Fibroblast of lung (primary cell): ENCODE results near the gene AGAP6. TPM values are rescaled to one million over a fixed set of nuclear protein-coding genes. Genes with fewer than 3 reads are reported as not detected.
A peak's percentile ranks its signal among the peaks of the same experiment; 100 is the strongest.
"Not testable (repeated sequence)": the region's sequence is repeated elsewhere in the genome, so short reads cannot be mapped to it uniquely, and the experiment has no call there.

Experiments used
- DNase-seq, 2 donors: peaks; one replicate each; pipeline versions ENCODE4 v3.0.0 to v3.0.0-alpha.2; 2010; ENCODE audit warnings: low read depth in 2 of 2
- H2AFZ ChIP-seq: 2 replicates; pipeline ENCODE4 v1.5.1; 2012; ENCODE audit warnings: low read length, control low read depth, inconsistent platforms
- H3K27ac ChIP-seq: 2 replicates; pipeline ENCODE4 v1.5.1; 2011; ENCODE audit warnings: low read length, control low read depth; ENCODE audit not compliant: insufficient read depth
- H3K27me3 ChIP-seq: 2 replicates; pipeline ENCODE4 v1.5.1; 2011; ENCODE audit warnings: mild to moderate bottlenecking, low read length; ENCODE audit not compliant: control insufficient read depth, insufficient read depth
- H3K36me3 ChIP-seq: 2 replicates; pipeline ENCODE4 v1.5.1; 2011; ENCODE audit warnings: low read length; ENCODE audit not compliant: control insufficient read depth, insufficient read depth
- H3K4me1 ChIP-seq: 2 replicates; pipeline ENCODE4 v1.5.1; 2011; ENCODE audit warnings: low read length; ENCODE audit not compliant: control insufficient read depth, insufficient read depth; ENCODE audit errors: extremely low read depth
- H3K4me2 ChIP-seq: 2 replicates; pipeline ENCODE4 v1.5.1; 2011; ENCODE audit warnings: low read length, control low read depth; ENCODE audit not compliant: insufficient read depth; ENCODE audit errors: extremely low read depth
- H3K4me3 ChIP-seq, 4 experiments: fragments of 200-600 bp in 1 of 4; sonication (generic) in 1 of 4; replicated peaks in 1 of 4; 2 replicates each; pipeline ENCODE4 v1.5.1; 2011 to 2016; ENCODE audit warnings: low read length in 4 of 4, low read depth in 3 of 4, mild to moderate bottlenecking in 3 of 4, control low read depth in 2 of 4, inconsistent platforms in 1 of 4, mixed read lengths in 1 of 4; ENCODE audit not compliant: insufficient read depth in 1 of 4; ENCODE audit errors: control extremely low read depth in 1 of 4
- H3K79me2 ChIP-seq: 2 replicates; pipeline ENCODE4 v1.5.1; 2012; ENCODE audit warnings: mild to moderate bottlenecking, low read length, inconsistent platforms; ENCODE audit not compliant: control insufficient read depth, insufficient read depth
- H3K9ac ChIP-seq: 2 replicates; pipeline ENCODE4 v1.5.1; 2011; ENCODE audit warnings: mild to moderate bottlenecking, low read length, control low read depth; ENCODE audit not compliant: insufficient read depth
- H3K9me3 ChIP-seq: 2 replicates; pipeline ENCODE4 v1.5.1; 2012; ENCODE audit warnings: low read depth, low read length; ENCODE audit not compliant: control insufficient read depth, insufficient read depth
- H4K20me1 ChIP-seq: 2 replicates; pipeline ENCODE4 v1.5.1; 2011; ENCODE audit warnings: low read length; ENCODE audit not compliant: control insufficient read depth, insufficient read depth; ENCODE audit errors: extremely low read depth
- polyA plus RNA-seq, 2 donors: library from polyadenylated mRNA; depleted of rRNA in 1 of 2; stranded (reverse) in 1 of 2; unstranded in 1 of 2; fragments of >200 nt; gene quantifications; 2 replicates each; pipeline ENCODE4 v1.2.1, GENCODE V29; 2011 to 2012; ENCODE audit warnings: missing spikeins in 1 of 2
- total RNA-seq: library from RNA; depleted of rRNA; stranded (reverse); fragments of >200 nt; gene quantifications from 2 replicates; pipeline ENCODE4 v1.2.1, GENCODE V29; 2014

Gene AGAP6
- total and polyA plus RNA-seq, 2 donors (not counting 1 experiment from before 2014, with no cell fraction given), result 2.6 to 5.8 TPM

- DNase-seq, H3K79me2 ChIP-seq, H4K20me1 ChIP-seq, H3K9me3 ChIP-seq, H3K4me1 ChIP-seq, H3K4me3 ChIP-seq, H3K36me3 ChIP-seq, H3K27ac ChIP-seq, H2AFZ ChIP-seq, H3K4me2 ChIP-seq, H3K27me3 ChIP-seq, H3K9ac ChIP-seq: not testable (repeated sequence)
Measured at GRCh38 chr10:49995321-49995720, 7.1 kb downstream of the AGAP6 start.

DNA sequence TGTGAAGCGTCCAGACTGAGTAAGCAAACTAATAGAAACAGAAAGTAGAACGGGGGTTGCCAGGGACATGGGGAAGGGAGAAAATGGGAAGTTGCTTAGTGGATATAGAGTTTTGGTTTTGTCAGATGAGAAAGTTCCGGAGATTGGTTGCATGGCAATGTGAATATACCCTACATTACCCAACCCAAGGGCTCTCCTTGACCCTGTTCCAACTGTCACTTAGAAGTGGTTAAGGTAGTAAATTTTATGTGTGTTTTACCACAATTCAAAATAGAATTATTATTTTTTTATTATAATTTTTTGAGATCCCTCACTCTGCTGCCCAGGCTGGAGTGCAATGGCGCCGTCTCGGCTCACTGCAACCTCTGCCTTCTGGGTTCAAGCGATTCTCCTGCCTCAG, 25.8 kb downstream of the AGAP6 start:
- not testable (repeated sequence) for H3K9ac ChIP-seq

GRCh38 chr10:50015596-50016220, 27.5 kb downstream of the AGAP6 start:
- not testable (repeated sequence) for H3K4me1 ChIP-seq, H3K36me3 ChIP-seq, H3K9ac ChIP-seq, H3K27ac ChIP-seq, H3K9me3 ChIP-seq, H4K20me1 ChIP-seq, H3K79me2 ChIP-seq, H2AFZ ChIP-seq, H3K4me3 ChIP-seq, H3K4me2 ChIP-seq, H3K27me3 ChIP-seq
- peak in 1 of 2 donors; percentile 43 for DNase-seq

More for the DNA sequence above, 25.8 kb downstream of the AGAP6 start:
- not testable (repeated sequence) for H3K27me3 ChIP-seq, H3K79me2 ChIP-seq, H3K4me3 ChIP-seq, H3K4me2 ChIP-seq, H3K27ac ChIP-seq, H2AFZ ChIP-seq, DNase-seq, H3K4me1 ChIP-seq, H4K20me1 ChIP-seq, H3K9me3 ChIP-seq, H3K36me3 ChIP-seq

DNA sequence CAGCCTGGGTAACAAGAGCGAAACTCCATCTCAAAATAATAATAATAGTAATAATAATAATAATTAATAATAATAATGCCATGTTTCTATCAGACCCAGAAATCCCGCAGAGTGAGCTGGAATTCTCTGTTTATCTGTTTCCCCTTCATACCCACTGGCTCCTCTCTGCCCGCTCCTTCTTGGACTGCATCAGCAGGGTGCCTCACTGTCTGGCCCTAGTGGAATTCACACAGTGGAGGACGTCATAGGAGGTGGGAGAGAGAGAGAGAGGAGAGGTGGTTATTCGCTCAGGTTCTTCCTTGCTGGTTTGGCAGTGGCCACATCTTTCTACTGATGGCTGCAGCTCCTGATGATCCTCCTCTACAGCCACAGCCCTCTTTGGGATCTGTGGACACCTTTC, 28.7 kb downstream of the AGAP6 start:
- not testable (repeated sequence) for H3K36me3 ChIP-seq, H3K79me2 ChIP-seq, H2AFZ ChIP-seq, H4K20me1 ChIP-seq, H3K27me3 ChIP-seq, H3K4me3 ChIP-seq, H3K9ac ChIP-seq, H3K4me2 ChIP-seq, H3K27ac ChIP-seq, H3K4me1 ChIP-seq, H3K9me3 ChIP-seq
- DNase-seq, result peak in 1 of 2 donors; percentile 6

- not testable (repeated sequence) for H4K20me1 ChIP-seq, H3K27ac ChIP-seq
Measured at GRCh38 chr10:50017646-50018045, 29.4 kb downstream of the AGAP6 start.

GRCh38 chr10:50019279-50019678, 31.1 kb downstream of the AGAP6 start:
- not testable (repeated sequence) for H3K9ac ChIP-seq, H4K20me1 ChIP-seq, H2AFZ ChIP-seq, H3K27ac ChIP-seq, H3K4me2 ChIP-seq, H3K4me1 ChIP-seq, H3K9me3 ChIP-seq, H3K27me3 ChIP-seq, H3K79me2 ChIP-seq, H3K36me3 ChIP-seq, DNase-seq, H3K4me3 ChIP-seq

More at GRCh38 chr10:50017646-50018045, 29.4 kb downstream of the AGAP6 start:
- H2AFZ ChIP-seq, H3K4me2 ChIP-seq, H3K27me3 ChIP-seq, H3K4me3 ChIP-seq, H3K9me3 ChIP-seq, H3K79me2 ChIP-seq, H3K36me3 ChIP-seq, H3K9ac ChIP-seq, H3K4me1 ChIP-seq: not testable (repeated sequence)
- DNase-seq, result peak in 1 of 2 donors; percentile 16

DNA sequence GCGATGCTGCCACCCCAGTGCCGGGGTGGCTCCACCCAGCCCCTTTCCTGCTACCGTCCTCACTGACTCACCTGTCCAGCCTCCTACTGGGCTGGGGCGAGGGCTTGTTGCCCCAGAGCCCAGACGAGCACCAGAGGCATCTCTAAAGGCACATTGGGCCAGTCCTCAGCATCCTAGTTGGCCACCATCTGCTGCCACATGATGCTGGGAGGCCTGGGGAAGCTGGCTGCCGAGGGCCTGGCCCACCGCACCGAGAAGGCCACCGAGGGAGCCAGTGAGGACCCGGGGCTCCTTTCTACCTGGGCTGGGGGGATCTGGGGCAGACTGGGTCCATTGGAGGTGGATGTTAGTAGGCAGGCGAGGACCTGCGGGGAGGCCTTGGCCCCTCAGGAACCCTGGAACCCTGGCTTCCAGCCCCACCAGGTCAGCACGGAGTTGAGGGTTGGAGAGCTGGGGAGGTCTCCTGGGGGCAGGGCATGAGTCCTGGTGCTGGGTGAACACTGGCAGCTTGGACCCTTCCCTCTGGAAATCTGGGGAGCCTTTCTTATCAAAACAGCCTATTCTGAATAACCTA, 32.3 kb downstream of the AGAP6 start:
- not testable (repeated sequence) for H3K4me2 ChIP-seq, H3K79me2 ChIP-seq, H3K4me3 ChIP-seq, H3K27ac ChIP-seq, H3K27me3 ChIP-seq, H3K9ac ChIP-seq, H3K4me1 ChIP-seq, H3K36me3 ChIP-seq, H3K9me3 ChIP-seq, DNase-seq, H4K20me1 ChIP-seq, H2AFZ ChIP-seq
